ENCODE data around the gene RABGGTA.

DNA sequence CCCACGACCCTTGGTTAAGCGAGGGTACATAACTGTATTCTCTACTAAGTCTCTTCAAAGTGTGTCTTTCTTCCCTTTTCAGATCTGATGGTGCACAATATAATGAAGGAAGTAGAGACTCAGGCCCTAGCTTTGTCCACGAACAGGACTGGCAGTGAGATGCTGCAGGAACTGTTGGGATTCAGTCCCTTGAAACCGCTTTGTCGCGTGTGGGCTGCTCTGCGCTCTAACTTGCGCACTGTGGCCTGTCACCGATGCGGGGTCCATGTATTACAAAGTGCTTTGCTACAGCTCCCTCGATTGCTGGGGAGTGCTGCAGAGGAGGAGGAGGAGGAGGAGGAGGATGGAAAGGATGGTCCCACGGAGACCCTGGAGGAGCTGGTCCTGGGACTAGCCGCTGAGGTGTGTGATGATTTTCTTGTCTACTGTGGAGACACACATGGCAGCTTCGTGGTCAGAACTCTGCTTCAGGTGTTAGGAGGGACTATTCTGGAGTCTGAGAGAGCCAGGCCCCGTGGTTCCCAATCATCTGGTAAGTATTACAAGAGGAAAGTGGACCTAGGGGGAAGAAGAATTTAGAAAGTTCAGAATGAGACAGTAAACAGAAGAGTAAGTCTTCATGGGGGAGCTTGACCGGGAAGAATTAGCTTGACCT is 29.1 kb upstream of the RABGGTA start:
- TF ChIP-seq CTCF (conservative IDR thresholded peaks at IDR 0.05 in 1 of 2, IDR thresholded peaks at IDR 0.05 in 1 of 2; ENCODE audit: extremely low read depth in 1 of 2, insufficient read depth in 1 of 2, low read depth in 1 of 2, low read length in 2 of 2) (no peak), EZH2 (IDR thresholded peaks at IDR 0.05; ENCODE audit: borderline replicate concordance, low read length) (no peak)
